Measurements from ENCODE around the gene SLC25A24.
"Not testable (repeated sequence)": the region's sequence is repeated elsewhere in the genome, so short reads cannot be mapped to it uniquely, and the experiment has no call there.

The SLC25A24 gene

GRCh38 chr1:108199201-108199691 lies 897 bp downstream of the SLC25A24 start:
- in situ Hi-C loops (cut with MboI; ENCODE audit: low sequenced_read_pairs), result no loop called here

- in situ Hi-C loops (cut with MboI; ENCODE audit: low sequenced_read_pairs), result no loop called here
These were observed 6.1 kb downstream of the SLC25A24 start for GRCh38 chr1:108194051-108194450.

GRCh38 chr1:108193333-108193732 lies 6.8 kb downstream of the SLC25A24 start:
- in situ Hi-C loops (cut with MboI; ENCODE audit: low sequenced_read_pairs), result no loop called here

GRCh38 chr1:108192581-108192980 lies 7.6 kb downstream of the SLC25A24 start:
- in situ Hi-C loops (cut with MboI; ENCODE audit: low sequenced_read_pairs), result no loop called here

GRCh38 chr1:108190686-108191416 lies 9.3 kb downstream of the SLC25A24 start:
- in situ Hi-C loops (cut with MboI; ENCODE audit: low sequenced_read_pairs), result no loop called here

- in situ Hi-C loops (cut with MboI; ENCODE audit: low sequenced_read_pairs), result no loop called here
These were observed 10.0 kb downstream of the SLC25A24 start for GRCh38 chr1:108190001-108190634.

GRCh38 chr1:108188801-108189200 lies 11.3 kb downstream of the SLC25A24 start:
- in situ Hi-C loops (cut with MboI; ENCODE audit: low sequenced_read_pairs), result no loop called here

GRCh38 chr1:108182959-108183700 lies 17.0 kb downstream of the SLC25A24 start:
- in situ Hi-C loops (cut with MboI; ENCODE audit: low sequenced_read_pairs), result no loop called here

GRCh38 chr1:108179018-108179417 lies 21.1 kb downstream of the SLC25A24 start:
- in situ Hi-C loops (cut with MboI; ENCODE audit: low sequenced_read_pairs), result no loop called here

GRCh38 chr1:108162409-108162808 lies 37.7 kb downstream of the SLC25A24 start:
- in situ Hi-C loops (cut with MboI; ENCODE audit: low sequenced_read_pairs), result not testable (repeated sequence)

GRCh38 chr1:108159951-108160350 lies 40.2 kb downstream of the SLC25A24 start:
- in situ Hi-C loops (cut with MboI; ENCODE audit: low sequenced_read_pairs), result not testable (repeated sequence)

GRCh38 chr1:108158893-108159453 lies 41.2 kb downstream of the SLC25A24 start:
- in situ Hi-C loops (cut with MboI; ENCODE audit: low sequenced_read_pairs), result no loop called here

GRCh38 chr1:108154314-108154713 lies 45.8 kb downstream of the SLC25A24 start:
- in situ Hi-C loops (cut with MboI; ENCODE audit: low sequenced_read_pairs), result no loop called here

- in situ Hi-C loops (cut with MboI; ENCODE audit: low sequenced_read_pairs), result no loop called here
These were observed 47.3 kb downstream of the SLC25A24 start for GRCh38 chr1:108152782-108153222.

GRCh38 chr1:108151548-108151947 lies 48.6 kb downstream of the SLC25A24 start:
- in situ Hi-C loops (cut with MboI; ENCODE audit: low sequenced_read_pairs), result no loop called here

GRCh38 chr1:108149796-108150467 lies 50.2 kb downstream of the SLC25A24 start:
- in situ Hi-C loops (cut with MboI; ENCODE audit: low sequenced_read_pairs), result no loop called here

GRCh38 chr1:108144569-108144968 lies 55.6 kb downstream of the SLC25A24 start:
- in situ Hi-C loops (cut with MboI; ENCODE audit: low sequenced_read_pairs), result not testable (repeated sequence)

GRCh38 chr1:108142773-108143394 lies 57.3 kb downstream of the SLC25A24 start:
- in situ Hi-C loops (cut with MboI; ENCODE audit: low sequenced_read_pairs), result no loop called here

- in situ Hi-C loops (cut with MboI; ENCODE audit: low sequenced_read_pairs), result no loop called here
These were observed 57.9 kb downstream of the SLC25A24 start for GRCh38 chr1:108142258-108142657.

- in situ Hi-C loops (cut with MboI; ENCODE audit: low sequenced_read_pairs), result no loop called here
These were observed 58.5 kb downstream of the SLC25A24 start for GRCh38 chr1:108141621-108142020.

Measured in hTERT RPE-1 (cell line).